ENCODE data around the gene PALS1.

PALS1 gene

GRCh38 chr14:67221248-67221981, 19.8 kb upstream of the PALS1 start:
- TF ChIP-seq CTCF (IDR thresholded peaks at IDR 0.05), result no peak

GRCh38 chr14:67221982-67222328, 19.3 kb upstream of the PALS1 start:
- no peak for TF ChIP-seq CTCF (IDR thresholded peaks at IDR 0.05)

GRCh38 chr14:67225523-67225922, 15.7 kb upstream of the PALS1 start:
- no peak for TF ChIP-seq CTCF (IDR thresholded peaks at IDR 0.05)

- TF ChIP-seq CTCF (IDR thresholded peaks at IDR 0.05), result no peak
Measured at GRCh38 chr14:67228325-67228984, 12.8 kb upstream of the PALS1 start.

GRCh38 chr14:67232066-67232465, 9.2 kb upstream of the PALS1 start:
- TF ChIP-seq CTCF (IDR thresholded peaks at IDR 0.05), result no peak

GRCh38 chr14:67232621-67233020, 8.6 kb upstream of the PALS1 start:
- no peak for TF ChIP-seq CTCF (IDR thresholded peaks at IDR 0.05)

- TF ChIP-seq CTCF (IDR thresholded peaks at IDR 0.05), result no peak
Measured at GRCh38 chr14:67237591-67237990, 3.6 kb upstream of the PALS1 start.
